Anterior cingulate cortex (tissue), 58 donors: ENCODE measurements around the gene TNNT2.

Source experiments
- DNase-seq, 58 donors: peaks; one replicate each; lab custom pipeline; 2025; lab: John Stamatoyannopoulos, UW

TNNT2 gene

GRCh38 chr1:201377611-201378092 lies at the start of gene TNNT2:
TSS of gene TNNT2 (minus strand) at chr1:201377680. CDS start at chr1:201373254, 4,426 bp downstream.
- peak in 14 of 58 donors; percentile 8 to 57 (median 26) for DNase-seq

GRCh38 chr1:201426479-201427310 lies 49.2 kb upstream of the TNNT2 start:
- DNase-seq, result no peak

- DNase-seq, result no peak
Observed at GRCh38 chr1:201424146-201424545, 46.7 kb upstream of the TNNT2 start.

- no peak for DNase-seq
Observed at GRCh38 chr1:201423655-201424054, 46.2 kb upstream of the TNNT2 start.

DNA sequence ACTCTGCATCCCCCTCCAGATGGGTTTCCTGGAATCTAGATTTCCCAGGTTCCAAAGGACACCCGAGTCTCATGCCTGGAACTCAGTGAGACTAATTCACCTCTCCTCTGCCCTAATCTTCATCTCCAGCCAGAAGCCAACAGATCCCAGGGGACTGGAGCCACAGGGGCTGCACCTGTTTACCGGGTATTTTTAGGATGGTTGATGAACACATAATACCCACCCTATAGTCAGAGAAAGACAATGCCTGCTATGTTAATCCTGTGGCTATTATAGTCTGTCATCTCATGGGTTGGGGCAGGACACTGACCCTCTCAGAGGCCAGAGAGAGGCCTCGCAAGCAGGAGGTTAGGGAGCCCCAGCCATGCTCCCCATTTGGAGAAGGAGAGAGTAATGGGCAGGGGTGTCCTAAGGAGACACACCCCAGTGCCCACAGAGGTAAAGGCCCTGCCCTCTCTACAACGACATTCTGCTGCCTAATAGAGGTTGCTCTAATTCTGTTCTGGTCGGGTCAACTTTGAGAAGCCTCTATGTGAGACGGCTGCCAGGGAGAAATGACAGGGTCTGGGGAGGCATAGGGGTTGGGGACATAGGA lies 45.1 kb upstream of the TNNT2 start:
- DNase-seq, result no peak

- DNase-seq, result no peak
Observed at GRCh38 chr1:201422026-201422425, 44.5 kb upstream of the TNNT2 start.

DNA sequence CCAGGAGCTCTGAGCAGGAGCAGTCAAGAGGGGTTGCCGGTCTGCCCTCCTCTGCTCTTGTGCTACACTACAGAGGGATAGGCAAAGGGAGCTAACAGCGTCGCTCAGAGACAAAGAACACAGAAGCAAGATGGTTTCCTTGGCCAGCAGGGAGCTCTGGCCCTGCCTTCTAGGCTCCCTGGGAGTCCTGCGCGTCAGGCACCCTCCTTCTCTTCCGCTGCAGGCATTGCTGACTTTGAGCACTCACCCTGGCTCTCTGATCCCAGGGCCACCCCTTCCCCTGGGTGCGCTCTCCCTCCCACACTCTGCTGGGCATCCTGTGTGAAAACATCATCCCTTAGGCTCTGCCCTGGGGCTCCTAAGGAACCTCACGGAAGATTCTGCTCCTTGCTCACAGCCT lies 43.6 kb upstream of the TNNT2 start:
- DNase-seq, result no peak

GRCh38 chr1:201420608-201421002 lies 43.1 kb upstream of the TNNT2 start:
- no peak for DNase-seq

DNA sequence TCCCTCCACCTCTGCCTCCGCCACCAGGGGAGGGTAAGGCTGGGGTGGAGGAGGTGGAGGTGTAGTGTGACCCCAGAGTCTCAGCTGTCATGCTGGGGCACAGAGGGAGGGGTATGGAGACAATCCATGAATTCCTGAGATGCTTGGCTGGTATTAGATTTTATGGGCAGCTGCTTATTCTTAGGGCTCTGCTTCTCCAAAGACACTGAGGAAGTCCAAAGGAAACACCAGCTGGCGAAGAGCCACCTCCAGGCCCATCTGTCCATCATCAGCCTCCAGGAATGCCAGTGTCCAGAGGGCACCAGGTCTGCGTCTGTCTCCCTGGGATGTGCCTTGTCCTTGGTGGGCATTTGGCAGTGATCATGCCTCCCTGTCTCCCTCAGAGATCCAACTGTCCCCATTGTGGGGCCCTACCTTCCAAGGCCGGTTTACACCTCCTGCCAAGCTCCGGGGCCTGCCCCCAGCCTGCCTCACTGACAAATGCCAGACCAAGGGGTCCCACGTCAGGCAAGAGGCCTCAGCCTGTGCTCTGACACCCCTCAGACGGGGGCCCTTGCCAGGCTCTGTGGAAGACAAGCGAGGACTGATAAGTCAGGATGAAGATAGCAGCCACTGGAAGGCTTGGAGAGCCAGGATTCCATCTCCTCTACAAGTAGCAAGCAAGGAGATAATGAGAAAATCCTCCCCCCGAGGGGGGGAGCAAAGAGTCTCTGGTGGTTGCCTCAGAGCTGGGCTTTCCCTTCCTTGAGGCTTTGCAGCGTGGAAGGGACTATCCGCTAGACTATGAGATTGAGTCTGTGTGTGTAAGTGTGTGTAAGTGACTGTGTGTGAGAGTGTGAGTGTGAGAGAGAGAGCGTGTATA lies 42.5 kb upstream of the TNNT2 start:
- no peak for DNase-seq

- DNase-seq, result no peak
Observed at GRCh38 chr1:201419256-201419655, 41.8 kb upstream of the TNNT2 start.

DNA sequence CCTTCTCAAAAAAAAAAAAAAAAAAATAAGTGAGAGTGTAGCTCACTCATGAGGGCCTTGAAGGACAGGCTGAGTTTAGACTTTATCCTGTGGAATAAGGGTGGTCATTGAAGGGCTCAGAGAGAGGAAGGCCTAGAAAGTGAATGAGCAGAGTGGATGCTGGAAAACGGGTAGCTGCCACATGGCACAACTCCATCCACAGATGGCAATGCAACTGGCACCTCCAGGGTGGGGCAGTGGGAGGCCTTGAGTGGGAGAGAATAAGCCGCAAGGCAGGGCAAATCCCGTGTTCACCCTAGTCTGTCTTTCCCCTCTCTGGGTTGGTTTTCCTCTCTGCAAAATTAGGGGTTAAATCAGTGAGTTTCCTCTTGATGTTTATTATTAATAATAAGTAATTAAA lies 41.0 kb upstream of the TNNT2 start:
- DNase-seq, result no peak

- no peak for DNase-seq
Observed at GRCh38 chr1:201414051-201414738, 36.7 kb upstream of the TNNT2 start.

- DNase-seq, result no peak
Observed at GRCh38 chr1:201411292-201411691, 33.8 kb upstream of the TNNT2 start.

DNA sequence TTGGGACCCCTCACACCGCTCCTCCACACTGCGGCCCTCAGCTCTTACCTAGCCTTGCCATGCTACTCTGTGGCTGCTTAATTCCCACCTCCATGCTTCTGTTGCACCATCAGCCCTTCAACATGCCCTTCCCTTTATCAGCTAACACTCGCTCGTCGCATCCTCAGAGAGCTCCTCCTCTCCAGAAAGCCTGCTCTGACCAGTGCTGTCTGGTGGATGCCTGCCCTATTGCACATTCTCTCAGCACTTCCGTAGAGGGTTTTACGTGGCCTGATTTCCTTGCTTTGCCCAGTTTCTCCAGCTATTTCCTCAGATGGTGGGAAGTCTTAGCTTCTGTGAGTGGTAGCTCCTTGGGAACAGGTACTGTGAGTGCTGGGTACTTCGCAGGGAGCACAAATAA lies 32.0 kb upstream of the TNNT2 start:
- DNase-seq, result no peak

DNA sequence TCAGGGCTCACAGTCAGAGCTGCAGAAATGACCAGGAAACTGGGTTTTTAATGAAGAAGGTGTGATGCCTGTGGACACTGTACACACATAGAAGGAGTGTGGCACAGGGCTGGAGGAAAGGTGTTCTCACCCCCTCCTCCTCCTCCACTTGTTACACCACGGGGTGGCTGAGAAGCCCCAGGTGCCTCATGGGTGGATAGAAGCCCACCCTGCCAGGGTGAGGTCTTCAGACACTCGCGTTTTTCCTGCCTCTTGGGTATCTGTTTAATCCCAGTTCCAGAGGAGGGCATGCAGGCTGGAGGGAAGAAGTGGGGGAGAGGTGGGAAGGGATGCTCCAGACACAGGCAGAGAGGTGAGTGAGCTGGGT lies 31.3 kb upstream of the TNNT2 start:
- no peak for DNase-seq

DNA sequence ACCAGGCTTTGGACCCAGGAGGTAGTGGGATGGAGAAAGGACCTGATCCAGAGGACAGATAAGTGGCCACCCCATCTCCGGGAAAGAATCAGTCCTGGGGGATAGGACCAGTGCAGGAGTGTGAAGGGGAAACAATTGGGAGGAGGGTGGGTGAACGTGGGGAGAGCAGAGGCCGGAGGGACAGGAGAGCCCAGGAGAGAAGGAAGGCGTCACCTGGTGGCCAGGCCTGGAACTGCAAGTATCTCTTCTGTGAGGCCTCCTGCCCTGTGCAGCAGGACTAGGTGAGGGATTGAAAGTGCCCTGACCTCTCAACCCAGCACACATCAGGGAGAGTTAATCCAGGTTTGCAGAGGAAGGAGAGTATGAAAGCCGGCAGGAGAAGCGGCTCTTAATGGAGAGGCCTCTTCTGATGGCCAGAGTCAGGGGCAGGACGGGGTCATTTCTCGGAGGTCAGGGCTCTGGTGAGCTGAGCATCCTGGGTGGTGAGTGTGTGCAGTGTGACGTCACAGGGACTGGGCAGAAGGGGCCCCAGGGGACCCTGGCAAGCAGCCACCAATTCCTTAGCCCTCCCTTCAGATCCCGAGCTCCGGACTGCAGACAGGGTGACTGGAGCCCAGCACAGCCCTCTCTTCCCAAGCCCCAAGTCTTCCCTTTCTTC lies 30.8 kb upstream of the TNNT2 start:
- DNase-seq, result peak in 47 of 58 donors; percentile 4 to 81 (median 35)

GRCh38 chr1:201406831-201407406 lies 29.4 kb upstream of the TNNT2 start:
- no peak for DNase-seq

DNA sequence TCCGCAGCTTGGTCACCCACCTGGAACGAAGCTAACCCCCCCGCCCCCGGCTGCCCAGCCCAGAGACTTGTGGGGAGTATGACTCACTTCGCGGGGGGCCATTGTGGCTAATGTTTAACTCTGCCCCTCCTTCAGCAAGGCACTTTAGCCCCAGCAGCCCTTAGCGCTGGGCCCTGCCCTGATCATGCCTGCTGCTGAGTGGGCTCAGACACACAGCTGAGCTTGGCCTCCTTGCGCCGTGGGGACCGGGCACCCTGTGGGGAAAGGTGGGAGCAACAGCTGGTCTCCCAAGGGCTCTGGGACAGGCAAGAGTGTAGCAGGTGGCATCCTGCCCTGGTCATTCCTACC lies 28.0 kb upstream of the TNNT2 start:
- no peak for DNase-seq

GRCh38 chr1:201404722-201405483 lies 27.4 kb upstream of the TNNT2 start:
- no peak for DNase-seq
